ENCODE measurements around the gene PMM1.
A peak's percentile ranks its signal among the peaks of the same experiment; 100 is the strongest.

Gene PMM1

DNA sequence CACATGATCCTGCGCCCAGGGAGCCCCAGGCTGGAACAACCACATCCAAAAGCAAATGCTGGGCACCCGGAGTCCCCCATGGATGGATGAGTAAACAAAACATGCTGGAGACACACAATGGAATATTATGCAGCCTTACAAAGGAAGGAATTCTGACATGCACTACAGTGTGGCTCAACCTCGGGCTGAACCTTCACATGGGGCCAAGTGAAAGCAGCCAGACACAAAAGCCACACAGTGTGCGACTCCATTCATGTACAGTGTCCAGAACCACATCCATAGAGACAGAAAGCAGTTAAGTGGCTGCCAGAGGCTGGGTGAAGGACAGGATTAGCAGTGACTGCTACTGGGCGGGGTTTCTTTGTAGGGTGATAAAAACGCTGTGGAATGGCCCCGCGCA is 55.4 kb downstream of the PMM1 start:
- no peak for DNase-seq

DNA sequence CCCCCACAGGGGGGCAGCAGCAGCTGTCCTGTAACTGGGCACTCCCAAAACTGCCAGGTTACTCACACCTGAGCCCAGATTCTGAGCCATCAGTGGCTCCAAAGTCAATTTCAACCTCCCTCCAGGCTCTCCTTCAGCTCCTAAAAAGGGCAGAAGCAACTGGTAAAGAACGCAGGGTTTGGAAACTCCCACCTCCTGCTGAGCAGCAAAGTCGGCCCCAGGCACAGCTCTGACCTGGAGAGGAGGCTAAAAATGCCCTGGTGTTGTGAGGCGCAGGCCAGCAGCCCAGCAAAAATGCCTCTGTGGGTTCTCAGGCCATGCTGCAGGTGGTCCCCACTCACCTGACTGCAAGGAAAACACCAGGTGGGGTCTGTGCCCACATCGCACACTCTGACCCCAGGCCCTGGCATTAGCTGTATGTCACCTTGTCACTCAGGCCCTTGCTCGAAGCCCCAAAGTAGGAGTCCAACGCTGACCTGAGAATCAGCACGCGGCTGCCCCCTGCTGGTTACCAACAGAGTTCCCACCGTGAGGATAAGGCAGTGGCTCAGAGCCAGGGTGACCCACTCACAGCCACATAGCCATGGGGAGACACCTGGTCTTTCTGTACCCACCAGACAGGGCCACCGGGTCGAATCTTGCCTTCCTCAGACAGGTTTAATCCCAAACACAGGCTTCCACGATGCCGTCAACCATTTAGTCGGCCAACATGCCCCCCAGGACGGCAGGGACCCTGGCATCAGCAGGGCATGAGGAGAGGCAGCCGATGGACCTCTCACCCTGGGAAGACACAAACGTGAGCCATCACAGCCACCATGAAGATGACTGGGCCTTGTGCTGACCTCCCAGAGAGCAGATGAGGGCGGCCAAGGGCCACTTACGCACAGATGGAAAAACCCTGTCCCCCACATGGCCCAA is 56.5 kb downstream of the PMM1 start:
- peak; percentile 72 to 78 for DNase-seq

DNA sequence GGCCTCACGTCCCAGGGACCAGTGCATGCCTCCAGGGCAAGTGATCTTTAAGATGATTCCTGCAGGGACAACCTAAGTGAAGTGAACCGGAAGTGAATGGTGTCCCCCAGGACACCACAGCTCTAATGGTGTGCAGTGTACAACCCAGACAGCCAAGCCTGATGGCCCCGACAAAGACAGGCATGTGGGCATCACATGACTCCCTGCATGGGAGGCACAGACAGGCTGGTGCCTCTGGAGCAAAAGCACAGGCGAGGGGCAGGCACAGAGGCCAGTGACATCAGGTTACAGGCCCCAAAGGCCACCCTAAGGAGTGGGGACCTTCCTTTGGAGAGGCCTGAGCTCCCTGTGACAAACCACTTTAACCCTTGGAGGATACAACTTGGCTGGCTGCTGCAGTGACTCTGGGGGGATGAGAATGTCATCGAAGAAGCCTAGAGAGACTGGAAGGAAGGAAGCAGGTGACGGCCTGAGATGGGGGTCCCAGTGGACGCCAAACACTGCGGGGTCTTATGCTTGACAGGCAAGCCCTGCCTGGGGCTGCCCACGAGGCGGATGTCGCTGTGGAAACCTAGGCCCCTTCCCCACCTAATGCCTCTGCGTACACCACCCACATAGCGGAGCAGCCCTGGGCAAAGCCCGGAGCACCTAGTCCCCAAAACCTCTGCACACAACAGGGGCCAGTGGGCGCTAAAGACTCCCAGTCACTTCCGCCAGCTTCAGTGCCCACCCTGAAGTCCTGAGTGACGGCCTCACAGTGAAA is 57.7 kb downstream of the PMM1 start:
- DNase-seq = no peak

DNA sequence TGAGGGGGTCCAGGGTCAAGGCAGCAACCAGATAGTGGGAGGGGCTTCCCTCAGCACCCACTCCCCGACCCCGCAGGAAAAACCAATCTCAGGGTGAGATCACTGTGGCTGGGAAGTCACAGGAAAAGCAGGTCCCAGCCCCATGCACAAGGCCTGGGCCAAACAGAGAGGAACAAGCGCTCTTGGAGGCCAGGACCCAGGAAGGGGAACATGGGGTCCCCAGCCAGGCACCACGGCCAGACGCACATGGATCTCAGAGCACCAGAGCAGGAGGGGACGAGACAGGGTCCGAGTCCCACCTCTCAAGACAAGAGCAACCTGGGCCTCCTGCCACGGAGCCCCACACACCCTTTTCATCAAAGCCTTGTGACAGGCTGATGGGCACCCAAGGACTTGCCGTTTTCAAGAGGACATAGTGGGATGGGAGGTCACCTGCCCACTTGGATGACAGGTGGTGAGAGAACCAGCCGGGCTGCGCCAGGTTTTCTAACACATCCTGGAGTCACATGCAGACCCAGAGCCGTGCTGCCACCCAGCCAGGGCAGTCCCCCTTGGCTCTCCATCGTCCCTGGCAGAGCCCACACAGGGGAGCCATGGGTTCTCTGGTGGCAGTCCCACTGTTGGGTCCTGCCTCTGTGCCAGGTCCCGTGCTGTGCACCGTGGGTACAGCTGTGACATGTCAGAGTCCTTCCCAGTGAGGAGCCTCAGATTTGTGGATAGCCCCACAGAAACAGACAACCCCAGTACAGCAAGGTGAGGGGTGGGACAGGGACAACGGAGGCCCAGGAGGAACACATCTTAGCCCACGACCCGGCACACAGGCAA is 58.5 kb downstream of the PMM1 start:
- no peak for DNase-seq

DNA sequence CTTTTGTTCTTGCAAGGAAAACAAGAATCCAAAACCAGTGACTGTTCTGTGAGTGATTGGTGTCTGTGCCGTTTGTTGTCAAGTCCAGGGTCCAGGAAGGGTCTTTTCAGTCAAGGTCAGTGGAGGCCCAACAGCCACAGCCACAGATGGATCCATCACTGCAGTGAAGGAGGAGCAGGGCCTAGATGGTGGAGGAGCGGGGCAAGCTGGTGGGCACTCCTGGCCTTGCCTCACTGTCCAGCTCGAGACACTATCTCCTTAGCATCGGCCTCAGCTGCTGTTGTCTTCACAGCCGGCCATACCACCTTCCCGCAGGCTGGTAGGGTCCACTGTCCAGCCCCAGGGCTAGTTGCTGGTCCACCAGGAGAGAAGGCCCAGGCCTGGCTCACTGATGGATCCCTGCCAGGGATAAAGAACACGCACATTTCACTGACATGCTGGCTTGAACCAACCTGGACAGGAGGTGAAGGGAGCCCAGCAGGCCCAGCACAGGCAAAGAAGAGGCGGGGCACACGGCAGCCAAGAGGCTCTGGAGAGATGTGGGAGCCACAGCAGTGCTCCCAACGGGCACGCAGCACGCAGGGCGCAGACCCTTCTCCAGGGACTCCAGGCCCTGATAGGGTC is 60.6 kb downstream of the PMM1 start:
- DNase-seq = no peak

DNA sequence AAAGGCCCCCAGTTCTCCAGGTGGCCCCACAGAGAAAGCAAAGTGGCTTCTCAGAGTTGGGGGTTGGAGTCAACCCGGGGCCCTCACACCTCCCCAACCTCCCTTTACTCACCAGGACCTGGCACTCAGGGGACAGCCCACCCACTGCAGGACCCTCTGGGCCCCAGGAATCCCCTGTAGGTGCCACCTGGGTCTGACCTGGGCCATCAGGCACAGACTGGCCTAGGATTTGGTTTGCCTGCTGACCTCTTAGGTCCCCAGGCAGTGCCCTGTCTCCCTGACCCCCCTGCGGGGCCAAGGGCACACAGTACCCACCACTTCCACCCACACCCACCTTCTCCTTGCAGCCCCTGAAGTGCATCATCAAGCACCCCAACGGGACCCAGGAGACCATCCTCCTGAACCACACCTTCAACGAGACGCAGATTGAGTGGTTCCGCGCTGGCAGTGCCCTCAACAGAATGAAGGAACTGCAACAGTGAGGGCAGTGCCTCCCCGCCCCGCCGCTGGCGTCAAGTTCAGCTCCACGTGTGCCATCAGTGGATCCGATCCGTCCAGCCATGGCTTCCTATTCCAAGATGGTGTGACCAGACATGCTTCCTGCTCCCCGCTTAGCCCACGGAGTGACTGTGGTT is 61.4 kb downstream of the PMM1 start:
- no peak for DNase-seq
